ENCODE data around the gene NEO1.
A peak's percentile ranks its signal among the peaks of the same experiment; 100 is the strongest.

The NEO1 gene

GRCh38 chr15:73226093-73226814 lies 174.0 kb downstream of the NEO1 start:
- DNase-seq = no peak

- DNase-seq = no peak
These were observed 175.3 kb downstream of the NEO1 start for GRCh38 chr15:73227433-73228056.

- no peak for DNase-seq
These were observed 175.9 kb downstream of the NEO1 start for GRCh38 chr15:73228128-73228646.

GRCh38 chr15:73231661-73232419 lies 179.6 kb downstream of the NEO1 start:
- DNase-seq = no peak

GRCh38 chr15:73232776-73233175 lies 180.5 kb downstream of the NEO1 start:
- no peak for DNase-seq

- no peak for DNase-seq
These were observed 181.4 kb downstream of the NEO1 start for GRCh38 chr15:73233623-73234022.

GRCh38 chr15:73237910-73238309 lies 185.6 kb downstream of the NEO1 start:
- no peak for DNase-seq

GRCh38 chr15:73239564-73240215 lies 187.4 kb downstream of the NEO1 start:
- DNase-seq = no peak

GRCh38 chr15:73240866-73241499 lies 188.7 kb downstream of the NEO1 start:
- peak; percentile 69 for DNase-seq

GRCh38 chr15:73244333-73244732 lies 192.1 kb downstream of the NEO1 start:
- DNase-seq = no peak

- no peak for DNase-seq
These were observed 194.2 kb downstream of the NEO1 start for GRCh38 chr15:73246439-73246838.

GRCh38 chr15:73246898-73247297 lies 194.6 kb downstream of the NEO1 start:
- no peak for DNase-seq

- no peak for DNase-seq
These were observed 195.1 kb downstream of the NEO1 start for GRCh38 chr15:73247331-73247730.

- no peak for DNase-seq
These were observed 197.2 kb downstream of the NEO1 start for GRCh38 chr15:73249499-73249898.

GRCh38 chr15:73254598-73254997 lies 202.3 kb downstream of the NEO1 start:
- DNase-seq = no peak

GRCh38 chr15:73258271-73259108 lies 206.2 kb downstream of the NEO1 start:
- DNase-seq = no peak

GRCh38 chr15:73264881-73265280 lies 212.6 kb downstream of the NEO1 start:
- DNase-seq = no peak

- DNase-seq = peak; percentile 26
These were observed 213.4 kb downstream of the NEO1 start for GRCh38 chr15:73265536-73266153.

- DNase-seq = no peak
These were observed 216.2 kb downstream of the NEO1 start for GRCh38 chr15:73268457-73268856.

GRCh38 chr15:73270366-73271097 lies 218.3 kb downstream of the NEO1 start:
- DNase-seq = no peak
